GM23338 (cell line): ENCODE data around the gene TMEM229B.

ENCODE experiments used
- EZH2 ChIP-seq: fragments of 200-600 bp; sonication (generic); IDR thresholded peaks from one replicate; pipeline ENCODE4 v1.8.0; 2017; ENCODE audit warnings: antibody characterized with exemption, mild to moderate bottlenecking, low read depth; ENCODE audit not compliant: unreplicated experiment
- EZH2phosphoT487 ChIP-seq: fragments of 200-600 bp; sonication (generic); IDR thresholded peaks from one replicate; pipeline ENCODE4 v1.8.1; 2018; ENCODE audit warnings: antibody characterized with exemption; ENCODE audit not compliant: unreplicated experiment
- POLR2AphosphoS5 ChIP-seq: IDR thresholded peaks from 2 replicates; pipeline ENCODE4 v1.6.1; 2016; ENCODE audit warnings: antibody characterized with exemption, low read depth
- TF ChIP-seq, protein P1 (sequence below), 2 experiments: fragments of 200-600 bp in 1 of 2; sonication (generic) in 1 of 2; conservative IDR thresholded peaks; 2 replicates each; pipeline versions ENCODE4 v1.5.1 to v1.6.1; 2016 to 2017; ENCODE audit warnings: antibody characterized with exemption in 2 of 2, low read depth in 2 of 2, mild to moderate bottlenecking in 2 of 2, moderate library complexity in 1 of 2
- TF ChIP-seq, protein P2 (sequence below): IDR thresholded peaks from 2 replicates; pipeline ENCODE4 v1.6.1; 2016; ENCODE audit warnings: antibody characterized with exemption

DNA sequence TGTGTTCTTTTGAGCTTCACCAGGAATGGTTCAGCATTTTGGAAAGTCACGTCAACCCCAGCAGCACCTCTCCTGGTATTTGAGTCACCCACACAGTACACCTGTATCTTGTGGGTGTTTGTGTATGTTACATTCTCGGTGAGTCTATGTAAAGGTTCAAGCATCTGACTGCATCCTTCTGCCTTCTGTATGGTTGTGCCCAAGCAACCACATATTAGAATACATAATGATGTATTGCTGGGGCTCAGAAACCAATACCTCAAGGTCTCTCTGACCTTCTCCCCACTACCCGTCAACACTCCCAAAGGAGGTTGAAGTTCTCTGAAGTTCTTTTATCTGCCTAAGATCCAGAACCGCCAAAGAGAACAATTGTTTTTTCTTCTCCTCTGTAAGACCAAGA is 9.2 kb upstream of the TMEM229B start:
- TF ChIP-seq, protein P1, sequence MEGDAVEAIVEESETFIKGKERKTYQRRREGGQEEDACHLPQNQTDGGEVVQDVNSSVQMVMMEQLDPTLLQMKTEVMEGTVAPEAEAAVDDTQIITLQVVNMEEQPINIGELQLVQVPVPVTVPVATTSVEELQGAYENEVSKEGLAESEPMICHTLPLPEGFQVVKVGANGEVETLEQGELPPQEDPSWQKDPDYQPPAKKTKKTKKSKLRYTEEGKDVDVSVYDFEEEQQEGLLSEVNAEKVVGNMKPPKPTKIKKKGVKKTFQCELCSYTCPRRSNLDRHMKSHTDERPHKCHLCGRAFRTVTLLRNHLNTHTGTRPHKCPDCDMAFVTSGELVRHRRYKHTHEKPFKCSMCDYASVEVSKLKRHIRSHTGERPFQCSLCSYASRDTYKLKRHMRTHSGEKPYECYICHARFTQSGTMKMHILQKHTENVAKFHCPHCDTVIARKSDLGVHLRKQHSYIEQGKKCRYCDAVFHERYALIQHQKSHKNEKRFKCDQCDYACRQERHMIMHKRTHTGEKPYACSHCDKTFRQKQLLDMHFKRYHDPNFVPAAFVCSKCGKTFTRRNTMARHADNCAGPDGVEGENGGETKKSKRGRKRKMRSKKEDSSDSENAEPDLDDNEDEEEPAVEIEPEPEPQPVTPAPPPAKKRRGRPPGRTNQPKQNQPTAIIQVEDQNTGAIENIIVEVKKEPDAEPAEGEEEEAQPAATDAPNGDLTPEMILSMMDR (conservative IDR thresholded peaks at IDR 0.05; ENCODE audit: low read depth in 2 of 2) = no peak
- TF ChIP-seq POLR2AphosphoS5 (no peak), EZH2phosphoT487 (no peak), EZH2 (no peak)
- TF ChIP-seq, protein P2, sequence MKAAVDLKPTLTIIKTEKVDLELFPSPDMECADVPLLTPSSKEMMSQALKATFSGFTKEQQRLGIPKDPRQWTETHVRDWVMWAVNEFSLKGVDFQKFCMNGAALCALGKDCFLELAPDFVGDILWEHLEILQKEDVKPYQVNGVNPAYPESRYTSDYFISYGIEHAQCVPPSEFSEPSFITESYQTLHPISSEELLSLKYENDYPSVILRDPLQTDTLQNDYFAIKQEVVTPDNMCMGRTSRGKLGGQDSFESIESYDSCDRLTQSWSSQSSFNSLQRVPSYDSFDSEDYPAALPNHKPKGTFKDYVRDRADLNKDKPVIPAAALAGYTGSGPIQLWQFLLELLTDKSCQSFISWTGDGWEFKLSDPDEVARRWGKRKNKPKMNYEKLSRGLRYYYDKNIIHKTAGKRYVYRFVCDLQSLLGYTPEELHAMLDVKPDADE = no peak
